Germinal center (tissue), 1 donor: Measurements from ENCODE around the gene DAGLB.

ENCODE experiments used
- DNase-seq: peaks from one replicate; pipeline ENCODE4 v3.0.0; 2012; ENCODE audit warnings: mixed read lengths, low spot score

Gene DAGLB

DNA sequence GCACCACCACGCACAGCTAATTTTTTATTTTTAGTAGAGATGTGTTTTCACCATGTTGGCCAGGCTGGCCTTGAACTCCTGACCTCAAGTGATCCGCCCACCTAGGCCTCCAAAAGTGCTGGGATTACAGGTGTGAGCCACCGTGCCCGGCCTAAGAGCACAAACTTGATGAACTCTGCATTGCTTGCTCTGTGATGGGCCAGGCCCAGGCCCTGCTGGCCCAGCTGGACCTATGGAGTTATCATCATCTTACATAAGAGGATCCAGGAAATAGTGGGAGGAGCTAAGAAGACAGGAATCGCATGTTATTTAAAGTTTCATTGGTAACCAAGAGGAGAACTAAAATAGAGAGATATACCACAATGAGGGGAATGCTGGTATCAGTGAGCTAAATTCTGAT is 86.9 kb downstream of the DAGLB start:
- DNase-seq = no peak

DNA sequence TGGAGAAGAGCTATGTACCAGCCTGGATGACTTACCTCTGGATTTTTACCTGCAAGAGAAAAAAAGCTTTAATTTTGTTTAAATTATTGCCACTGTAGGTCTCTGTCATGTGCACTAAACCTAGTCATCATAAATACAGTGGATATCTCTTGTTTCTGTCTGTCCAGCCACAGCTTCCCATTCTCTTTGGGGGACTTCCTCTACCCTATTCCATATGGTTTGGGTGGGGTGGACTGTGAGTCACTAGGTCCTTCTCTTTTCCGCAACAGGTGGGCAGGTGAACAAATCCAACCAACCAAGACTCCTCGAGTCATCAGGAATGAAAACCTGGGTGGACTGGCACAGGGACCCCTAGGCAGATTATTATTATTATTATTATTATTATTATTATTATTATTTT is 88.0 kb downstream of the DAGLB start:
- no peak for DNase-seq
